Liver (tissue), 3 donors: Measurements from ENCODE around the gene KRT17.

Source experiments
- EGR1 ChIP-seq, 2 donors: IDR thresholded peaks; 2 replicates each; pipeline ENCODE4 v1.6.1; 2016 to 2018; ENCODE audit warnings: antibody characterized with exemption in 2 of 2, low read depth in 2 of 2
- JUND ChIP-seq, 2 donors: IDR thresholded peaks; 2 replicates each; pipeline ENCODE4 v1.6.1; 2016; ENCODE audit warnings: antibody characterized with exemption in 2 of 2
- TF ChIP-seq, protein P1 (sequence below): fragments of 150-350 bp; IDR thresholded peaks from 2 replicates; pipeline ENCODE4 v1.5.1; 2017; ENCODE audit warnings: improper control_type of control experiment, low read depth, low read length; ENCODE audit not compliant: missing input control
- donor health status: healthy.
- donor health status: healthy.

DNA sequence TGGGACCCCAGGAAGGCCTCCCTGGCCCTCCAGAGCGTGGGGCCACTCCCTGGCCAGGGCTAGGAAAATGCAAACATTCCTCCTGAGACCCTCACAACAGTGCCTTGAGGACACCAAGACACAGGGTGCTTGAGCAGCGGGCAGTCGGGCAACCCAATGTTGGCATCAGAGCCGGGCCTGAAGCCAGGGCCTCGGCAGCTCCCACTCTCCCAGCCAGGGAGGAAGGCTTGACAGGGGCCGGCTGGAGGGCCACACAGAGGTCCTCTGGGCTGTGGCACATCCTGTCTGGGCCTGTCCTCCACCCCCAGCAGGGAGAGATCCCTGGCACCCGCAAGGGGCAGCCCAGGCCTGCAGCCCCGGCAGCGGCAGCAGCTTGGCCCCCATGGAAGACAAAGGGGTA is 12.3 kb upstream of the KRT17 start:
- TF ChIP-seq, protein P1, sequence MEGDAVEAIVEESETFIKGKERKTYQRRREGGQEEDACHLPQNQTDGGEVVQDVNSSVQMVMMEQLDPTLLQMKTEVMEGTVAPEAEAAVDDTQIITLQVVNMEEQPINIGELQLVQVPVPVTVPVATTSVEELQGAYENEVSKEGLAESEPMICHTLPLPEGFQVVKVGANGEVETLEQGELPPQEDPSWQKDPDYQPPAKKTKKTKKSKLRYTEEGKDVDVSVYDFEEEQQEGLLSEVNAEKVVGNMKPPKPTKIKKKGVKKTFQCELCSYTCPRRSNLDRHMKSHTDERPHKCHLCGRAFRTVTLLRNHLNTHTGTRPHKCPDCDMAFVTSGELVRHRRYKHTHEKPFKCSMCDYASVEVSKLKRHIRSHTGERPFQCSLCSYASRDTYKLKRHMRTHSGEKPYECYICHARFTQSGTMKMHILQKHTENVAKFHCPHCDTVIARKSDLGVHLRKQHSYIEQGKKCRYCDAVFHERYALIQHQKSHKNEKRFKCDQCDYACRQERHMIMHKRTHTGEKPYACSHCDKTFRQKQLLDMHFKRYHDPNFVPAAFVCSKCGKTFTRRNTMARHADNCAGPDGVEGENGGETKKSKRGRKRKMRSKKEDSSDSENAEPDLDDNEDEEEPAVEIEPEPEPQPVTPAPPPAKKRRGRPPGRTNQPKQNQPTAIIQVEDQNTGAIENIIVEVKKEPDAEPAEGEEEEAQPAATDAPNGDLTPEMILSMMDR, result no peak
- no peak for TF ChIP-seq EGR1 (IDR thresholded peaks at IDR 0.05; ENCODE audit: low read depth in 2 of 2)
- TF ChIP-seq JUND (IDR thresholded peaks at IDR 0.05), result no peak
